ENCODE results near the gene PARL.

DNA sequence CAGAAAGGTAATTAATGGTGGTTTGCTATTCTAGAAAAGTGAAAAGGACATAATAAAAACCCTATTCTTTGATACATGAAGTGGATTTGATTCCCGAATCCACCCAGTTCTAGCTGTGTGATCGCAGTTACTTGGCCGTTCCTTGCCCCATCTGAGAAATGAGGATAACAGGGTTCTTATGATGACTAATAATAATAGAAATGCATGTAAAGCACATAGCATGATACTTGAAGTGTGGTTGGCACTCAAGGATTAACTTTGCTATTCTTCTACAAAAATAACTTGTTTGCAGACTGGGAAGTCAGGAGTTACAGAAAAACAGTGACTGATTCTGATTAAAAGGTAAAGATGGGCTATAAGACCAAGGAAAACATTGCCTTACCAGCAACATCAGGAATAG is 26.8 kb downstream of the PARL start:
- TF ChIP-seq EZH2 (IDR thresholded peaks at IDR 0.05) (no peak), POLR2AphosphoS5 (IDR thresholded peaks at IDR 0.05; ENCODE audit: borderline replicate concordance, low read depth, low read length) (no peak)
